Neural progenitor cell (in vitro differentiated cells): ENCODE measurements around the gene GLMN.

Experiments
- EZH2 ChIP-seq: fragments of 200-600 bp; sonication (generic); IDR thresholded peaks from 2 replicates; pipeline ENCODE4 v1.6.1; 2017; ENCODE audit warnings: antibody characterized with exemption, mild to moderate bottlenecking, moderate library complexity
- EZH2phosphoT487 ChIP-seq: fragments of 200-600 bp; sonication (generic); IDR thresholded peaks from 2 replicates; pipeline ENCODE4 v1.6.1; 2017; ENCODE audit warnings: antibody characterized with exemption
- TF ChIP-seq, protein P1 (sequence below): fragments of 200-600 bp; sonication (generic); IDR thresholded peaks from 2 replicates; pipeline ENCODE4 v1.5.1; 2017; ENCODE audit warnings: antibody characterized with exemption, mild to moderate bottlenecking

DNA sequence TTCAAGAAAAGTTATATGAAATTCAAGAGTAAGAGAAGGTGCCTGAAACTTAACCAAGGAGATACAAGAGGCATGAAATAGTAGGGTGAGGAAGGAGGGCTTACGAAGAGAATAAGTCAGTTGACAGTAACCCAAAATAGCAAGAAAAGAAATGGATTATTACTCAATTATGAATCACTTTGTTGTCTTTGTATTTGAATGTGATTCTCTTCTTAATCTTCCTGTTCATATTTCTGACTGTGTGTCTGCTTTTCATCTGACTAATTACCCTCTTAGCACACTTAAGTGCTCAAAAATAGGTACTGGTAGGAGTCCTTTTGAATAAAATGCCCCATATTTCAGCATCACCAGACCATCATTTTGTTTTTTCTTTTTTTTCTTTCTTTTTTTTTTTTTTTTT, 39.4 kb downstream of the GLMN start:
- TF ChIP-seq, protein P1, sequence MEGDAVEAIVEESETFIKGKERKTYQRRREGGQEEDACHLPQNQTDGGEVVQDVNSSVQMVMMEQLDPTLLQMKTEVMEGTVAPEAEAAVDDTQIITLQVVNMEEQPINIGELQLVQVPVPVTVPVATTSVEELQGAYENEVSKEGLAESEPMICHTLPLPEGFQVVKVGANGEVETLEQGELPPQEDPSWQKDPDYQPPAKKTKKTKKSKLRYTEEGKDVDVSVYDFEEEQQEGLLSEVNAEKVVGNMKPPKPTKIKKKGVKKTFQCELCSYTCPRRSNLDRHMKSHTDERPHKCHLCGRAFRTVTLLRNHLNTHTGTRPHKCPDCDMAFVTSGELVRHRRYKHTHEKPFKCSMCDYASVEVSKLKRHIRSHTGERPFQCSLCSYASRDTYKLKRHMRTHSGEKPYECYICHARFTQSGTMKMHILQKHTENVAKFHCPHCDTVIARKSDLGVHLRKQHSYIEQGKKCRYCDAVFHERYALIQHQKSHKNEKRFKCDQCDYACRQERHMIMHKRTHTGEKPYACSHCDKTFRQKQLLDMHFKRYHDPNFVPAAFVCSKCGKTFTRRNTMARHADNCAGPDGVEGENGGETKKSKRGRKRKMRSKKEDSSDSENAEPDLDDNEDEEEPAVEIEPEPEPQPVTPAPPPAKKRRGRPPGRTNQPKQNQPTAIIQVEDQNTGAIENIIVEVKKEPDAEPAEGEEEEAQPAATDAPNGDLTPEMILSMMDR: no peak
- TF ChIP-seq EZH2: no peak
- no peak for TF ChIP-seq EZH2phosphoT487
